ENCODE measurements around the gene YARS1. TPM values are rescaled to one million over a fixed set of nuclear protein-coding genes. Genes with fewer than 3 reads are reported as not detected.

The YARS1 gene
- total RNA-seq, 4 donors from 2014 or later = 24.8 to 40.0 (median 30.2) TPM

DNA sequence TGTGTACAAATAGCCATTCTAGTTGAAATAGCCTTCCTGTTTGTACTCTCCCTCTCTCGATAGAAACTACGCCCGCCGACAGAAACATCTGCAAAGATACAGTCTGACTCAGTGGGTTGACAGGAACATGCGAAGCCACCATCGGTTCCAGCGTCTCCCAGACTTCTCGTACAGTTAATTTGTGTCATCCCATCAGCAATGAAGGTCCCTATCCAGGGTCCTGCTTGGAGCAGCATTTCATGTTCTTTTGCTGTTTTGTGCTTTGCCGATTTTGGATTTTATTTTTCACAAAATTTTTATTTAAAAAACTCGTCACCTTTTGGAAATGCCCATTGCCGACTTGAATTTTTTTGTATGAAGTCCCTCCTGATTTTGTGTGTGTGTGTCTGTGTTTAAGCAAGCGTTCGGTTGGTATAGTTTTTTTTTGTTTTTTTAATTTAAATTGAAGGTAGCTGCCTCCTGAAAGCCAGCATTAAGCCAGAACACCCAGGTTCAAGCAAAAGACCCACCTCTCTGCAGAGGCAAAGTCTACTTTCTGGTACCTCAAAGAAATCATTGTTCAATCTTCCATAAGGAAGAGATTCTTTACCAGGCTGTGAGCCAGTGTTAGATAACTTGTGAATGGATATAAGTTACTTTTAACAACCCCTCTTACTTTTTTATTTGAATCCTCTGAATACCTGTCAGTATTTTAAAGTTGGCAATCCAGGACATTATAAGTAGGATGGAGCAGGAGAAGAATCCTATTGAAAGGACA is 38.9 kb upstream of the YARS1 start:
- no peak for DNase-seq (ENCODE audit: low spot score in 2 of 2)
- TF ChIP-seq, protein P1, sequence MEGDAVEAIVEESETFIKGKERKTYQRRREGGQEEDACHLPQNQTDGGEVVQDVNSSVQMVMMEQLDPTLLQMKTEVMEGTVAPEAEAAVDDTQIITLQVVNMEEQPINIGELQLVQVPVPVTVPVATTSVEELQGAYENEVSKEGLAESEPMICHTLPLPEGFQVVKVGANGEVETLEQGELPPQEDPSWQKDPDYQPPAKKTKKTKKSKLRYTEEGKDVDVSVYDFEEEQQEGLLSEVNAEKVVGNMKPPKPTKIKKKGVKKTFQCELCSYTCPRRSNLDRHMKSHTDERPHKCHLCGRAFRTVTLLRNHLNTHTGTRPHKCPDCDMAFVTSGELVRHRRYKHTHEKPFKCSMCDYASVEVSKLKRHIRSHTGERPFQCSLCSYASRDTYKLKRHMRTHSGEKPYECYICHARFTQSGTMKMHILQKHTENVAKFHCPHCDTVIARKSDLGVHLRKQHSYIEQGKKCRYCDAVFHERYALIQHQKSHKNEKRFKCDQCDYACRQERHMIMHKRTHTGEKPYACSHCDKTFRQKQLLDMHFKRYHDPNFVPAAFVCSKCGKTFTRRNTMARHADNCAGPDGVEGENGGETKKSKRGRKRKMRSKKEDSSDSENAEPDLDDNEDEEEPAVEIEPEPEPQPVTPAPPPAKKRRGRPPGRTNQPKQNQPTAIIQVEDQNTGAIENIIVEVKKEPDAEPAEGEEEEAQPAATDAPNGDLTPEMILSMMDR (IDR thresholded peaks at IDR 0.05) = no peak
- TF ChIP-seq POLR2A (IDR thresholded peaks at IDR 0.05) = no peak
- WGBS, 2 donors = 91 to 93% methylated on average over 13 of the region's 13 CpGs
- intact Hi-C loops (cut with DNase I; ENCODE audit: low total_unique reads) = no loop called here
- H3K4me3 ChIP-seq (ENCODE audit: low read depth, poor library complexity, severe bottlenecking) = no peak overlapping the region

DNA sequence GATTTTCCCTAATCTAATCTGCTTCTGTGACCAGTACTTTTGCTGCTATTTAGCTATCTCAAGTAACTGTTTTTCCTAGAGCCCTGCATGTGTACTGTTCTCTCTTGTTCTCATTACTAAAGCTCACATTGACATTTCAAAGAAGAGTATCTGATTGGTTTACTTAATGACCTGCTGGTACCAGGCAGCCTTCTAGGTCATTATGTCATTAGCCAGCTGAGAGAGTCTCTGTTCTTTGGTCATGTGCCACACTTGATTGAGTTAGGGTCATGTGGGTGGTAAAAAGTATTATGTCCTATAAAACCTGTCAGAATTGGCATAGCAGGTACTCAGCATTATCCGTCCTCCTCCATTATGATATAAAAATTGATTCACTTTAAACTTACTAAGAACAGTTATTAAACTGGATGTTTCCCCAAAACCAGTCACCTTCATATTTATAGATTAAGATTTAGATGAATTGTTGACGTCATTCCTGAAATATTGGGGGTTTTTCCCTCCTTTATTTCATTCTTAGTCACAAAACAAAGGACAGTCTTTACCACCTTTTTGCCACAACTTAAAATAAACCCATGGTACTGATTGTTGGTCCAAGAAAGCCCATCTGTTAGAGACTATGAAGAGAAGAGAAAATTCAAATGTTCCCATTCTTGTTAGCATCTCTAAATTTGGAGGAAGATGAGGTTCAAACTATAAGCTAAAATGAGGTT is 31.4 kb upstream of the YARS1 start:
- no peak overlapping the region for H3K4me3 ChIP-seq (ENCODE audit: low read depth, poor library complexity, severe bottlenecking)
- 40 to 45% methylated on average over 2 of the region's 2 CpGs for WGBS, 2 donors
- TF ChIP-seq, protein P1 (IDR thresholded peaks at IDR 0.05) = no peak
- no peak for TF ChIP-seq POLR2A (IDR thresholded peaks at IDR 0.05)
- intact Hi-C loops (cut with DNase I; ENCODE audit: low total_unique reads) = no loop called here
- DNase-seq (ENCODE audit: low spot score in 2 of 2) = no peak

DNA sequence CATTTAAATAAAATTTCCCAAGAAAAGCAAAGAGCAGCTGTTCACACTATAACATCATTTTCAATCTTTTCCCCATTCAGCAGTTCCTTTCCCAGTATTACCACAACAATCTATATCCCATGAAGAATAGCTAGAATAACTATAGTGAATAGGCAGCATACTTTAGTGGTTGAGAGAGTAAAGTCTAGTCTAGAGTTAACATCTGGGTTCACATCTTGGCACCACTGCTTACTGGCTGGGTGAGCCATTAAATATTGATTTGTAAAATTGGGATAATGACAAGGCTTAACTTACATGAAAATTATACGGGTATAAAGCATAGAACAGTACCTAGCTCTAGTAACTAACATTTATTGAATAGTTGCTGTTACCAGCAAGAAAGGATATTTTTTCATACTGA is 14.7 kb upstream of the YARS1 start:
- intact Hi-C loops (cut with DNase I; ENCODE audit: low total_unique reads) = no loop called here
- WGBS, 2 donors = 81 to 86% methylated on average over 1 of the region's 1 CpG
- DNase-seq (ENCODE audit: low spot score in 2 of 2) = no peak
- TF ChIP-seq, protein P1 (IDR thresholded peaks at IDR 0.05) = no peak
- TF ChIP-seq POLR2A (IDR thresholded peaks at IDR 0.05) = no peak
- H3K4me3 ChIP-seq (ENCODE audit: low read depth, poor library complexity, severe bottlenecking) = no peak overlapping the region

DNA sequence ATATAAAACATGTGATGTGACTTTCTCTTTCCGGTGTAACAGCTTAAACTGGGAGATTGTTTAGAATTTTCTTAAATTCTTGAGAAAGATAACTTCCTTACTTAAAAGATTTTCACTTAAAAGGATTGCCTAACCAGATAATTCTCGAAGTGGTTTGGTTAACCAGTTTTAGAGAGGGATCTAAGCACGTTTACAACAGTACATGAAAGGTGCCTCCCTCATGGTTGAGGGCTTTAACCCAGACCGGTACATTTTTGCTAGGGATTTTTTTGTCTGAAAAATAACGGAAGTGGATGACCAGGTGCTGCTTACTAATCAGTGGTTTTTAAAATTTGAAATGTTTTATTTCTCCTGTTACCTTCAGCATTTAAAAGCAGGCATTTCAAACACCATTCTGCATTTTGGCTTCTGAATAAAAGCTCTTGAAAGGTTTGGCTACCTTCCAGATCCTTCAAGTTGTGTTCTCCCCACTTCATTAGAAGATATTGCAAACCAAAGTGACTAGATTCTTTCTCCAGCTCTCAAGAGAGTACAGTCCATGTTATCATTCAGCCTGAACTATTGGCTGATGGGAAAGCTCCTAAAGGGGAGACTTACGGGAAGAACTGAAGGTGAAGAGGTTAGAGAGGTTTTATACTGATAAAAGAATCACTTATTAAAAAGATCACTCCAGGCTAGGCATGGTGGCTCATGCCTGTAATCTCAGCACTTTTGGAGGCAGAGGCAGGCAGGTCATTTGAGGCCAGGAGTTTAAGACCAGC is 13.1 kb upstream of the YARS1 start:
- WGBS, 2 donors = 86 to 94% methylated on average over 6 of the region's 6 CpGs
- intact Hi-C loops (cut with DNase I; ENCODE audit: low total_unique reads) = no loop called here
- no peak for TF ChIP-seq POLR2A (IDR thresholded peaks at IDR 0.05)
- TF ChIP-seq, protein P1 (IDR thresholded peaks at IDR 0.05) = no peak
- no peak for DNase-seq (ENCODE audit: low spot score in 2 of 2)
- no peak overlapping the region for H3K4me3 ChIP-seq (ENCODE audit: low read depth, poor library complexity, severe bottlenecking)

DNA sequence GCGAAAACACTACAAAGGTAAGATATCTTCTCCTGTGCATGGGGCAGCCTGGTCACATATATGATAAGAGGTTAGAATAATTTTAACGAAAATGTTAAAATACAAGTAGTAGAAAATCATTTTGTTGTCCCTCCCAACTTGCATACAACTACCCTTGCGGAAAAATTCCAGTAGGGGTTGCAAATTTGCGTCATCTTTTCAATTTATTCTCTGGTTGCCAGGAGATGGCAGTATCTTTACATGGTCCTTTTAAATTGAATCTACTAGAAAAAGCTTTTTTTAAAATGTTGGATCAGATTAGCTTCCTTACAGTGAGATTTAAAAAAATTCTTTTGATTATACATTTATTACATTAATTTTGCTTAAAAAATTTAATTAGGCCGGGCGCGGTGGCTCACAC is 11.2 kb upstream of the YARS1 start:
- intact Hi-C loops (cut with DNase I; ENCODE audit: low total_unique reads) = no loop called here
- 95 to 96% methylated on average over 7 of the region's 7 CpGs for WGBS, 2 donors
- TF ChIP-seq POLR2A (IDR thresholded peaks at IDR 0.05) = no peak
- no peak for DNase-seq (ENCODE audit: low spot score in 2 of 2)
- H3K4me3 ChIP-seq (ENCODE audit: low read depth, poor library complexity, severe bottlenecking) = no peak overlapping the region

DNA sequence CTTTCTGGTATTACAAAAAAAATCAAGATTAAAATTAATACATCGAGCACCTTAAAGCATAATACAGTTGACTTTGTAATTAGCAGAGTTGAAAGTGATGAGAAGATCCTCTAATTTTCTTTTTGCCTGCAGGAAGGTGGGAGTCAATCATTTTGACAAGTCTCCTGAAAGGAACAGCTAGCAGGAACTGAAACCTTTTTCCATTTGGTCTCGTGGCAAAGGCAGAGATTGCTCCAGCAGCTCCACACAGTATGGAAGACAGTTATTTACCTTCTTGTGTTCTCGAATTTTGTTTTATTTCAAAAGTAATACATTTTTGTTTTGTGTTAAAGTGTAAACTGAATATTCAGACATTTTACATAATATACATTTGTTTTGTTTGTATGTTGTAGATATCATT is 8.0 kb upstream of the YARS1 start:
- intact Hi-C loops (cut with DNase I; ENCODE audit: low total_unique reads) = no loop called here
- WGBS, 2 donors = 74 to 80% methylated on average over 3 of the region's 3 CpGs
- TF ChIP-seq, protein P1 (IDR thresholded peaks at IDR 0.05) = no peak
- no peak for TF ChIP-seq POLR2A (IDR thresholded peaks at IDR 0.05)
- DNase-seq (ENCODE audit: low spot score in 2 of 2) = no peak
- H3K4me3 ChIP-seq (ENCODE audit: low read depth, poor library complexity, severe bottlenecking) = no peak overlapping the region

Data from lower leg skin (tissue), 4 donors.